Fibroblast of lung (primary cell): ENCODE measurements around the gene SLC25A25.

Experiments
- CTCF ChIP-seq, 2 donors: IDR thresholded peaks in 1 of 2; conservative IDR thresholded peaks in 1 of 2; 1 replicate in 1 of 2; 2 replicates in 1 of 2; pipeline ENCODE4 v1.5.1; 2011 to 2012; ENCODE audit warnings: low read length in 2 of 2, control low read depth in 1 of 2, inconsistent platforms in 1 of 2, low read depth in 1 of 2, mild to moderate bottlenecking in 1 of 2
- EZH2 ChIP-seq: IDR thresholded peaks from 2 replicates; pipeline ENCODE4 v1.5.1; 2012; ENCODE audit warnings: low read length, control low read depth, mild to moderate bottlenecking; ENCODE audit errors: missing control alignments

- TF ChIP-seq CTCF (conservative IDR thresholded peaks at IDR 0.05 in 1 of 2, IDR thresholded peaks at IDR 0.05 in 1 of 2; ENCODE audit: low read depth in 1 of 2, low read length in 2 of 2) (no peak), EZH2 (no peak)
Observed at GRCh38 chr9:128021098-128021497, 46.9 kb upstream of the SLC25A25 start.
